HepG2 (cell line): ENCODE results near the gene HSPA1B. TPM values are rescaled to one million over a fixed set of nuclear protein-coding genes. Genes with fewer than 3 reads are reported as not detected.

Experiments used
- ATF6 ChIP-seq: sonication (generic); formaldehyde crosslinking; conservative IDR thresholded peaks from 2 replicates; pipeline ENCODE4 v1.4.0; 2020; ENCODE audit warnings: missing genetic modification reagents
- CEBPG ChIP-seq: IDR thresholded peaks from 2 replicates; pipeline ENCODE4 v1.6.1; 2016
- DNMT3B ChIP-seq: conservative IDR thresholded peaks from 2 replicates; pipeline ENCODE4 v1.6.1; 2016; ENCODE audit warnings: missing biosample characterization, control low read depth
- FLYWCH1 ChIP-seq: sonication (generic); formaldehyde crosslinking; IDR thresholded peaks from 2 replicates; pipeline ENCODE4 v1.8.1; 2023; ENCODE audit warnings: mild to moderate bottlenecking, missing genetic modification reagents
- HOXA5 ChIP-seq: sonication (generic); formaldehyde crosslinking; IDR thresholded peaks from 2 replicates; pipeline ENCODE4 v1.4.0; 2020; ENCODE audit warnings: missing genetic modification reagents
- IKZF5 ChIP-seq: IDR thresholded peaks from 2 replicates; pipeline ENCODE4 v1.6.1; 2018; ENCODE audit warnings: missing genetic modification reagents, mild to moderate bottlenecking, missing compliant biosample characterization
- KIAA2018 ChIP-seq: sonication (generic); formaldehyde crosslinking; IDR thresholded peaks from 2 replicates; pipeline ENCODE4 v1.5.0; 2020; ENCODE audit warnings: mild to moderate bottlenecking, missing genetic modification reagents, borderline replicate concordance
- SIN3B ChIP-seq: fragments of 150-350 bp; IDR thresholded peaks from 2 replicates; pipeline ENCODE4 v1.6.1; 2014; ENCODE audit warnings: low read length
- SP2 ChIP-seq: sonication (generic); formaldehyde crosslinking; IDR thresholded peaks from 2 replicates; pipeline ENCODE4 v1.5.1; 2020; ENCODE audit warnings: mild to moderate bottlenecking, missing genetic modification reagents
- ZNF101 ChIP-seq: sonication (generic); formaldehyde crosslinking; IDR thresholded peaks from 2 replicates; pipeline ENCODE4 v1.4.0; 2020; ENCODE audit warnings: mild to moderate bottlenecking, low read depth, missing genetic modification reagents, borderline replicate concordance
- ZNF674 ChIP-seq: sonication (generic); formaldehyde crosslinking; IDR thresholded peaks from 2 replicates; pipeline ENCODE4 v1.5.0; 2020; ENCODE audit warnings: low read depth, mild to moderate bottlenecking, missing genetic modification reagents
- polyA plus RNA-seq, 8 experiments: library from polyadenylated mRNA; depleted of rRNA in 3 of 8; stranded (reverse) in 7 of 8; unstranded in 1 of 8; fragments of >200 nt; fragmentation: Illumina TruSeq in 4 of 8; extraction: Trizol in 4 of 8; gene quantifications; 2 replicates each; pipeline versions ENCODE4 v1.2.1 to v1.2.3, GENCODE V29; 2011 to 2016; ENCODE audit warnings: low read depth in 4 of 8, missing spikeins in 1 of 8, mixed read lengths in 1 of 8; ENCODE audit not compliant: insufficient read depth in 1 of 8
- total RNA-seq, 5 experiments: library from RNA; depleted of rRNA; stranded (reverse); fragments of >200 nt; fragmentation: Illumina TruSeq; extraction: Trizol; gene quantifications; 2 replicates each; pipeline ENCODE4 v1.2.3, GENCODE V29; 2016; ENCODE audit warnings: low read depth in 1 of 5

Gene HSPA1B
- total and polyA plus RNA-seq, 2 of the 13 experiments (the other 11 are each of a cell fraction or from before 2014, with no cell fraction given), result 26.0 to 186 TPM

GRCh38 chr6:31827286-31828079 lies at the start of gene HSPA1B (continued):
- TF ChIP-seq ATF6 (CRISPR knock-in tag) (no peak), HOXA5 (peak; percentile 87), DNMT3B (CRISPR knock-in tag) (no peak; the same call in 1 of the 2 replicates), ZNF674 (CRISPR knock-in tag) (no peak), KIAA2018 (CRISPR knock-in tag) (no peak), ZNF101 (CRISPR knock-in tag) (no peak), SP2 (CRISPR knock-in tag) (peak; percentile 87), CEBPG (CRISPR knock-in tag) (no peak; the same call in 1 of the 2 replicates), IKZF5 (CRISPR knock-in tag) (0 out of 2 replicates have a peak, but pooled peaks have one; percentile 61), SIN3B (no peak; the same call in 1 of the 2 replicates), FLYWCH1 (CRISPR knock-in tag) (0 out of 2 replicates have a peak, but pooled peaks have one; percentile 53)
